Ecto neural progenitor cell (in vitro differentiated cells): ENCODE measurements around the gene ANP32A.
"Not testable (repeated sequence)": the region's sequence is repeated elsewhere in the genome, so short reads cannot be mapped to it uniquely, and the experiment has no call there.

Experiments used
- DNase-seq: peaks from one replicate; pipeline ENCODE4 v3.0.0-alpha.2; 2018; ENCODE audit warnings: low spot score

Gene ANP32A

GRCh38 chr15:68820295-68821189, at the start of gene ANP32A:
Gene ANP32A (minus strand): TSS chr15:68820895. CDS start chr15:68820751, 144 bp downstream.
- DNase-seq, result peak; percentile 99

- no peak for DNase-seq
These were observed 47.6 kb upstream of the ANP32A start for GRCh38 chr15:68868296-68868695.

GRCh38 chr15:68862415-68862814, 41.7 kb upstream of the ANP32A start:
- no peak for DNase-seq

GRCh38 chr15:68858666-68859065, 38.0 kb upstream of the ANP32A start:
- not testable (repeated sequence) for DNase-seq

GRCh38 chr15:68857443-68857842, 36.7 kb upstream of the ANP32A start:
- DNase-seq, result not testable (repeated sequence)

- DNase-seq, result no peak
These were observed 31.8 kb upstream of the ANP32A start for GRCh38 chr15:68852461-68852860.

- DNase-seq, result no peak
These were observed 31.3 kb upstream of the ANP32A start for GRCh38 chr15:68851971-68852370.

- DNase-seq, result no peak
These were observed 28.8 kb upstream of the ANP32A start for GRCh38 chr15:68849497-68849896.

GRCh38 chr15:68846851-68847439, 26.2 kb upstream of the ANP32A start:
- DNase-seq, result no peak

- no peak for DNase-seq
These were observed 24.3 kb upstream of the ANP32A start for GRCh38 chr15:68844856-68845550.

- peak; percentile 69 for DNase-seq
These were observed 23.0 kb upstream of the ANP32A start for GRCh38 chr15:68843425-68844311.

- DNase-seq, result no peak
These were observed 22.3 kb upstream of the ANP32A start for GRCh38 chr15:68842958-68843357.

GRCh38 chr15:68834346-68834745, 13.7 kb upstream of the ANP32A start:
- DNase-seq, result no peak

- DNase-seq, result no peak
These were observed 13.1 kb upstream of the ANP32A start for GRCh38 chr15:68833700-68834331.

GRCh38 chr15:68830141-68830785, 9.6 kb upstream of the ANP32A start:
- DNase-seq, result no peak

GRCh38 chr15:68829068-68829467, 8.4 kb upstream of the ANP32A start:
- no peak for DNase-seq

GRCh38 chr15:68823561-68823960, 2.9 kb upstream of the ANP32A start:
- DNase-seq, result no peak

GRCh38 chr15:68822818-68823217, 2.1 kb upstream of the ANP32A start:
- DNase-seq, result no peak

GRCh38 chr15:68821841-68822381, 1.2 kb upstream of the ANP32A start:
- DNase-seq, result no peak

GRCh38 chr15:68821190-68821840, 620 bp upstream of the ANP32A start:
- DNase-seq, result no peak
